CD4-positive, alpha-beta memory T cell (primary cell): ENCODE measurements around the gene HOXB13. TPM values are rescaled to one million over a fixed set of nuclear protein-coding genes. Genes with fewer than 3 reads are reported as not detected.

Experiments used
- CTCF ChIA-PET: fragments of 350-600 bp; sonication (Branson Sonifier 250); formaldehyde crosslinking; loops from one replicate; lab custom pipeline; 2021; ENCODE audit warnings: inconsistent platforms; ENCODE audit not compliant: partially characterized antibody; lab: Charles Lee
- POLR2A ChIA-PET: fragments of 350-600 bp; sonication (Branson Sonifier 250); formaldehyde crosslinking; loops from one replicate; lab custom pipeline; 2021; ENCODE audit not compliant: partially characterized antibody; lab: Charles Lee
- DNase-seq, 5 donors: peaks; one replicate each; pipeline versions ENCODE4 v3.0.0 to v3.0.0-alpha.2; 2020 to 2022; ENCODE audit warnings: mixed read lengths in 1 of 5
- H3K27ac ChIP-seq: one replicate; pipeline ENCODE4 v1.7.0; 2013; ENCODE audit warnings: low read depth, low read length
- H3K27me3 ChIP-seq: 2 replicates; pipeline ENCODE4 v1.7.0; 2013; ENCODE audit warnings: mild to moderate bottlenecking, low read length, moderate library complexity; ENCODE audit not compliant: insufficient read depth
- H3K36me3 ChIP-seq: 2 replicates; pipeline ENCODE4 v1.7.0; 2013; ENCODE audit warnings: mild to moderate bottlenecking, low read length, moderate library complexity; ENCODE audit not compliant: insufficient read depth
- H3K4me1 ChIP-seq: 2 replicates; pipeline ENCODE4 v1.7.0; 2013; ENCODE audit warnings: mild to moderate bottlenecking, low read length, moderate library complexity; ENCODE audit not compliant: insufficient read depth
- H3K4me3 ChIP-seq, 2 donors: one replicate each; pipeline ENCODE4 v1.7.0; 2013; ENCODE audit warnings: low read length in 2 of 2, mild to moderate bottlenecking in 1 of 2
- H3K9me3 ChIP-seq, 2 donors: one replicate each; pipeline ENCODE4 v1.7.0; 2013; ENCODE audit warnings: low read length in 2 of 2, control low read depth in 1 of 2; ENCODE audit not compliant: control insufficient read depth in 1 of 2
- H3K27ac Mint-ChIP-seq, 7 donors: one replicate each; pipeline ENCODE4 v1.8.0; 2020 to 2021; ENCODE audit warnings: mixed read lengths in 7 of 7, mild to moderate bottlenecking in 6 of 7, inconsistent platforms in 3 of 7, moderate library complexity in 3 of 7
- H3K27me3 Mint-ChIP-seq, 2 donors: one replicate each; pipeline ENCODE4 v1.8.0; 2020 to 2021; ENCODE audit warnings: mixed read lengths in 2 of 2
- H3K36me3 Mint-ChIP-seq, 2 donors: one replicate each; pipeline ENCODE4 v1.8.0; 2020 to 2021; ENCODE audit warnings: mixed read lengths in 2 of 2, inconsistent platforms in 1 of 2, mild to moderate bottlenecking in 1 of 2
- H3K4me1 Mint-ChIP-seq, 4 donors: one replicate each; pipeline ENCODE4 v1.8.0; 2020 to 2021; ENCODE audit warnings: mixed read lengths in 4 of 4, mild to moderate bottlenecking in 1 of 4
- H3K4me3 Mint-ChIP-seq, 8 donors: one replicate each; pipeline ENCODE4 v1.8.0; 2020 to 2021; ENCODE audit warnings: mixed read lengths in 8 of 8, mild to moderate bottlenecking in 7 of 8, moderate library complexity in 6 of 8, inconsistent platforms in 3 of 8
- H3K9me3 Mint-ChIP-seq, 8 donors: one replicate each; pipeline ENCODE4 v1.8.0; 2020 to 2021; ENCODE audit warnings: mixed read lengths in 8 of 8, mild to moderate bottlenecking in 5 of 8, inconsistent platforms in 3 of 8, moderate library complexity in 1 of 8
- intact Hi-C: fragments of 100-400 bp; cut with micrococcal nuclease; formaldehyde crosslinking; loops from one replicate; pipeline ENCODE4 v1.15.1; 2023
- polyA plus RNA-seq, 2 donors: library from polyadenylated mRNA; unstranded; fragments of 300-500 nt; fragmentation: Illumina TruSeq; gene quantifications; one replicate each; pipeline ENCODE4 v1.2.3, GENCODE V29; 2021
- total RNA-seq, 2 experiments: library from RNA; stranded (reverse); gene quantifications; one replicate each; pipeline ENCODE4 v1.2.3, GENCODE V29; 2021

HOXB13 gene
- total and polyA plus RNA-seq, 4 experiments from 2014 or later = not detected

DNA sequence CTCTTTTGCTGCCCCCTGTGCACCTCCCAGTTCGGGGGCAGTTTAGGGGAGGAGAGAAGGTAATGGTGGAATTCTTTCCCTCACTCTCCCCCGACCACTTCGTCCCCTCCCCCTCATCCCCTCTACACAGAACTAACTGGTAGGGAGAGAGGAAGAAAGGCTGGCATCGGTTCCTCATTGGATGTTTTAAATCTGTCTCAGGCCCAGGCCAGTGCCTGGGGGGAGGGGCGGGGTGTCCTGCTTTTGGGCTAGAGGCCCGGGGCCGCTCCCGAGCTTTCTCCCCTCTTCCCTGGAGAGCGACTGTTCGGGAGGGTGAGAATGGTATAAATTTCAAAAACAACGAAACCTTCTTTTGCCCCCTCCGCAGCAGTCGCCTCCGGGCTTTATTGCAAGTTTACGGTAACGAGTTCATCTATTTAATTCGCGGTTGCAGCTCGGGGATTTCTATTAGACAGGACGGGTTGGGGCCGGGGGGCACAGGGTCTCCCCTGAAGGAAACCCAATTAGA, 5.6 kb downstream of the HOXB13 start, which contains the start of gene PRAC2:
Gene PRAC2 (plus strand): TSS at position 271 of the 508 bp plus-strand sequence. CDS start 1,226 bp downstream, outside the sequence.
- peaks cover 0 to 2% of the 10 kb centered on the region in 2 donors for H3K36me3 Mint-ChIP-seq
- Histone ChIP-seq H3K4me3 (no peak within 1 kb of the TSS), H3K4me1 (peaks cover 38% of the 10 kb centered on the region), H3K27ac (no peak within 1 kb of the TSS), H3K36me3 (no peaks in the 10 kb centered on the region), H3K9me3 (no peaks in the 10 kb centered on the region), H3K27me3 (peaks cover 96% of the 10 kb centered on the region)
- ChIA-PET POLR2A (interaction anchor here (1.1 to 1.9 kb wide), 3 partner anchors 21 to 156 kb away, joined by 3 to 8 read pairs (median 6); no protein-coding TSS in a partner anchor), CTCF (interaction anchor here (0.6 to 3.9 kb wide), 12 partner anchors 10 to 163 kb away, joined by 3 to 33 read pairs (median 5); no protein-coding TSS in a partner anchor)
- intact Hi-C loops = no loop called here
- DNase-seq = no peak
- peaks cover 20 to 82% (median 36%) of the 10 kb centered on the region in 4 donors for H3K4me1 Mint-ChIP-seq
- peak within 1 kb of the TSS in 2 of 7 donors; percentile 29 to 85 for H3K27ac Mint-ChIP-seq
- peaks cover 82 to 85% of the 10 kb centered on the region in 2 donors for H3K27me3 Mint-ChIP-seq
- peak within 1 kb of the TSS in 7 of 8 donors; percentile 23 to 84 (median 79) for H3K4me3 Mint-ChIP-seq
- peaks cover 0 to 44% (median 3%) of the 10 kb centered on the region in 8 donors for H3K9me3 Mint-ChIP-seq

DNA sequence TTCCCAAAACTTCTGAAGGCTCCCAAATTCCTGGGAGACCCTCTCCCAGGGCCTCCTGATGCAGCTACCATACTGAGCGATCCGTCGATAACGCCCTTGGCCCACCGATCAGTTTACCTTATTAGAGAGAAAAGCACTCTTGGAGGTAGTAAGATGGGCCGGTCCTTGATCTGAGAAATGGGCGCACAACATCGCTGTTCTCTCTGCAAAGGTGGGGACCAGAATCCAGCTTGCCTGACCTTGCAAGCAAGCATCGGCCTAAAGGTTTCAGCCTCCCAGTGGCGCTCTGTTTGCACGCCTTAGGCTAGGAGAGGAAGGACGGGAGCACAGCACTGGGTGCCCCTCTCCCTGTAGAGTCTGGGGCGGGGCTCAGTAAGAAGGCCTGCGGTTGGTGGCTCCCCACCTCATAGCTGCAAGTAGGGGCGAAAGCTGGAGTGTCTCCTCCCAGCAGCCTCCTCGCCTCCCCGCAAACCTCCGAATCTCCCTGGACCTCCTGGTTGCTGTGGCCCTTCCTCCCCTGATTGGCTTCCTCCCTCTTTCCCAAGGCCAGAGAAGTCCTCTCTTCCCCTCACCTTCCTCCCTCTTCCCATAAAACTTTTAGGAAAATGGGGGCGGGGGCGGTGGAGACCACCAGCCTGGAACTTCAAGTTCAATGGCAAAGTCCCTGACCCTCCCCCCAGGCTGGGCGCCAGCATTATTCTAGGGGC, 6.2 kb downstream of the HOXB13 start, which contains the start of gene PRAC1:
Gene PRAC1 (minus strand): TSS at position 318 of the 707 bp plus-strand sequence. CDS start 126 bp downstream, at position 192.
- ChIA-PET POLR2A (interaction anchor here (1.1 to 1.8 kb wide), 2 partner anchors 21 to 156 kb away, joined by 3 to 6 read pairs; no protein-coding TSS in a partner anchor), CTCF (interaction anchor here (1.3 to 2.3 kb wide), 3 partner anchors 23 to 81 kb away, joined by 6 to 8 read pairs (median 8); no protein-coding TSS in a partner anchor)
- DNase-seq = no peak
- Histone ChIP-seq H3K36me3 (no peaks in the 10 kb centered on the region), H3K4me1 (peaks cover 36% of the 10 kb centered on the region), H3K27me3 (peaks cover 96% of the 10 kb centered on the region), H3K27ac (no peak within 1 kb of the TSS), H3K9me3 (no peaks in the 10 kb centered on the region), H3K4me3 (no peak within 1 kb of the TSS)
- Mint-ChIP-seq H3K4me3 (peak within 1 kb of the TSS in 6 of 8 donors; percentile 36 to 84 (median 79)), H3K9me3 (peaks cover 0 to 47% (median 6%) of the 10 kb centered on the region in 8 donors), H3K4me1 (peaks cover 20 to 84% (median 38%) of the 10 kb centered on the region in 4 donors), H3K36me3 (peaks cover 0 to 2% of the 10 kb centered on the region in 2 donors), H3K27me3 (peaks cover 82 to 85% of the 10 kb centered on the region in 2 donors), H3K27ac (peak within 1 kb of the TSS in 1 of 7 donors; percentile 85)
- intact Hi-C loops = no loop called here

- no peak for DNase-seq
- peaks cover 88% of the 10 kb centered on the region for H3K27me3 ChIP-seq
- H3K36me3 ChIP-seq = no peaks in the 10 kb centered on the region
- no peaks in the 10 kb centered on the region for H3K9me3 ChIP-seq
- H3K36me3 Mint-ChIP-seq = peaks cover 0 to 2% of the 10 kb centered on the region in 2 donors
- H3K4me1 ChIP-seq = peaks cover 38% of the 10 kb centered on the region
- intact Hi-C loops = no loop called here
- H3K4me1 Mint-ChIP-seq = peaks cover 20 to 70% (median 34%) of the 10 kb centered on the region in 4 donors
- peaks cover 0 to 40% (median 6%) of the 10 kb centered on the region in 8 donors for H3K9me3 Mint-ChIP-seq
- peaks cover 76 to 81% of the 10 kb centered on the region in 2 donors for H3K27me3 Mint-ChIP-seq
- CTCF ChIA-PET = no interaction called here
- peak overlapping the region in 1 of 8 donors; percentile 31 for H3K4me3 Mint-ChIP-seq
- POLR2A ChIA-PET = no interaction called here
- H3K27ac Mint-ChIP-seq = peak overlapping the region in 1 of 7 donors; percentile 73
- no peak overlapping the region for H3K27ac ChIP-seq
- H3K4me3 ChIP-seq = no peak overlapping the region
Measured at GRCh38 chr17:48721009-48721402, 7.5 kb downstream of the HOXB13 start.

GRCh38 chr17:48720266-48721008, 8.1 kb downstream of the HOXB13 start:
- peaks cover 75 to 79% of the 10 kb centered on the region in 2 donors for H3K27me3 Mint-ChIP-seq
- H3K36me3 ChIP-seq = no peaks in the 10 kb centered on the region
- peaks cover 40% of the 10 kb centered on the region for H3K4me1 ChIP-seq
- DNase-seq = no peak
- H3K27ac ChIP-seq = no peak overlapping the region
- peak overlapping the region in 3 of 7 donors; percentile 28 to 84 (median 73) for H3K27ac Mint-ChIP-seq
- peaks cover 83% of the 10 kb centered on the region for H3K27me3 ChIP-seq
- CTCF ChIA-PET = no interaction called here
- peaks cover 20 to 65% (median 34%) of the 10 kb centered on the region in 4 donors for H3K4me1 Mint-ChIP-seq
- intact Hi-C loops = no loop called here
- H3K4me3 ChIP-seq = no peak overlapping the region
- H3K4me3 Mint-ChIP-seq = peak overlapping the region in 5 of 8 donors; percentile 22 to 65 (median 45)
- peaks cover 0 to 2% of the 10 kb centered on the region in 2 donors for H3K36me3 Mint-ChIP-seq
- no peaks in the 10 kb centered on the region for H3K9me3 ChIP-seq
- POLR2A ChIA-PET = interaction anchor here (0.9 kb wide), 1 partner anchor 32 kb away, joined by 3 read pairs; no protein-coding TSS in a partner anchor
- peaks cover 0 to 36% (median 6%) of the 10 kb centered on the region in 8 donors for H3K9me3 Mint-ChIP-seq

DNA sequence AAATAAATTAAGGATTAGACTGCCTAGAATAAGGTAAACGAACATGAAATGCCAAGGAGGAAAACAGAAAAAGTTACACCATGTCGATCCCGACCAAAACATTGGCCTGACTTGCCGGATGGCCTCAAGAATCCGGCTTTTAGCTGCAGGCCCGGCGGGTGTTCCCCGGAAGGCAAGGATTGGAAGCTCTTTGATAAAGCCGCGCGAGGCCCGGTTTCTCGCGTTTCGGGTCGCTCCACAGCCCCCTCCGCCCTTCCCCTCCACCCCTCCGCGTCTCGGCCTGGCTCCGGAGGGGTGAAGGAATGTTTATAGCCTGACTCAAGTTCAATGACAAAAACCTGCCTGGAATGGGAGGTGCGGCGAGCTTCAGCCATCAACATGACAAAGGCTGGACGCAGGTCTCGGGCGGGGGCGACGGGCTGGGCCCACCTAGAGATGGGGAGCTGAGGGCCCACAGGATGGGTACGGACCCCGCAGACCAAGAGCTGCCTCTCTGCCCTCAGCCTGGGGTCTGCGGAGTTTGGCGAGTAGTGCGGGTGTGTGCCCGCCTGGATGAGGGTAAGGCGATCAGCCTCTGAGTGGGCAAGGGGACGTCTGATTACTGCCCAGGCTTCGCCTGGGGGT, 8.8 kb downstream of the HOXB13 start:
- Histone ChIP-seq H3K9me3 (no peaks in the 10 kb centered on the region), H3K27ac (no peak overlapping the region), H3K4me1 (peaks cover 34% of the 10 kb centered on the region), H3K27me3 (peaks cover 80% of the 10 kb centered on the region), H3K4me3 (no peak overlapping the region), H3K36me3 (no peaks in the 10 kb centered on the region)
- intact Hi-C loops = loop anchor here (5.0 kb wide), 1 partner anchor 33 kb away; no protein-coding TSS in a partner anchor
- H3K4me1 Mint-ChIP-seq = peaks cover 18 to 58% (median 28%) of the 10 kb centered on the region in 4 donors
- peaks cover 0 to 2% of the 10 kb centered on the region in 2 donors for H3K36me3 Mint-ChIP-seq
- DNase-seq = no peak
- CTCF ChIA-PET = no interaction called here
- peaks cover 74 to 75% of the 10 kb centered on the region in 2 donors for H3K27me3 Mint-ChIP-seq
- H3K9me3 Mint-ChIP-seq = peaks cover 0 to 33% (median 6%) of the 10 kb centered on the region in 8 donors
- POLR2A ChIA-PET = interaction anchor here (0.9 kb wide), 1 partner anchor 32 kb away, joined by 3 read pairs; no protein-coding TSS in a partner anchor
- H3K4me3 Mint-ChIP-seq = peak overlapping the region in 5 of 8 donors; percentile 25 to 69 (median 39)
- H3K27ac Mint-ChIP-seq = peak overlapping the region in 3 of 7 donors; percentile 24 to 93 (median 73)
